Naive thymus-derived CD4-positive, alpha-beta T cell (primary cell): ENCODE measurements around the gene ZBTB33. TPM values are rescaled to one million over a fixed set of nuclear protein-coding genes. Genes with fewer than 3 reads are reported as not detected.

Experiments used
- polyA plus RNA-seq, 2 donors: library from polyadenylated mRNA; unstranded; fragments of 300-500 nt; fragmentation: Illumina TruSeq; gene quantifications; one replicate each; pipeline ENCODE4 v1.2.3, GENCODE V29; 2021
- total RNA-seq, 6 experiments: library from RNA in 5 of 6; stranded (reverse) in 5 of 6; gene quantifications; 1 replicate in 5 of 6; 2 replicates in 1 of 6; pipeline ENCODE4 v1.2.3 and lab custom pipeline; 2021 to 2026

Gene ZBTB33
- total and polyA plus RNA-seq, 7 experiments from 2014 or later = 13.7 to 30.7 (median 24.6) TPM

Other genes with a start within 250 kb of the ZBTB33 start
- gene RHOXF2B, start 173.1 kb upstream of the ZBTB33 start, total RNA-seq = not detected
- gene RHOXF2B, start 173.1 kb upstream of the ZBTB33 start, polyA plus RNA-seq = under 1 TPM in 1 of 2 donors, not detected in 1; 0.08 TPM
- 1 to 10 TPM in 2 of 5 experiments, under 1 TPM in 2, not detected in 1; 0.51 to 1.9 (median 0.99) TPM for gene RHOXF1, start 134.9 kb upstream of the ZBTB33 start, total RNA-seq
- gene RHOXF1, start 134.9 kb upstream of the ZBTB33 start, polyA plus RNA-seq = under 1 TPM in 1 of 2 donors, not detected in 1; 0.37 TPM
- gene RHOXF2, start 92.2 kb upstream of the ZBTB33 start, total RNA-seq = under 1 TPM in 1 of 5 experiments, not detected in 4; 0.22 TPM
- gene RHOXF2, start 92.2 kb upstream of the ZBTB33 start, polyA plus RNA-seq = not detected
- gene TMEM255A, start 60.6 kb downstream of the ZBTB33 start, total RNA-seq = 1 to 10 TPM in 1 of 5 experiments, not detected in 4; 1.2 TPM
- under 1 TPM; 0.06 to 0.12 TPM for gene TMEM255A, start 60.6 kb downstream of the ZBTB33 start, polyA plus RNA-seq
- not detected for gene ATP1B4, start 111.3 kb downstream of the ZBTB33 start, total RNA-seq
- gene ATP1B4, start 111.3 kb downstream of the ZBTB33 start, polyA plus RNA-seq = not detected
- gene LAMP2, start 218.5 kb downstream of the ZBTB33 start, total RNA-seq = 10 to 100 TPM; 22.5 to 60.3 (median 44.9) TPM
- gene LAMP2, start 218.5 kb downstream of the ZBTB33 start, polyA plus RNA-seq = 10 to 100 TPM; 78.4 to 92.3 TPM